ENCODE results near the gene CCN5. TPM values are rescaled to one million over a fixed set of nuclear protein-coding genes. Genes with fewer than 3 reads are reported as not detected.
"Not testable (repeated sequence)": the region's sequence is repeated elsewhere in the genome, so short reads cannot be mapped to it uniquely, and the experiment has no call there.

The CCN5 gene
- total RNA-seq, 1 donor from 2014 or later: 377 TPM

DNA sequence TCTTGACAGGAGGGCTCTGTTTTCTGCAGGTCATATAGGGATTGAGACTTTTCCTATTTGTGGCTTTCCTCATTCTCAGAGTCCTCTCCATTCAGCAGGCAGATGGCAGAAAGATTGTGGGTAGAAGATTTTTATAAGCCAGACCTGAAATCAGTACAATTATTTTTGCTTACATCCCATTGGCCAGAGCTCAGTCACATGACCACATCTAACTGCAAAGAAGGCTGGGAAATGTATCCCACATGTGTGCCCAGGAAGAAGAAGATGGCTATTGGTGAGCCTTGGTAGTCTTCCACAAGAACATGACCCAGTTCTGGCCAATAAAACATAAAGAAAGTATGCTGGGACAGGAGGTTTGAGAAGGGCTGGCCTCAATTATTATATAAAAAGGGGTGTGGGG is 21.5 kb upstream of the CCN5 start:
- H3K9me3 ChIP-seq: no peaks in the 10 kb centered on the region
- peak overlapping the region; percentile 92 to 94 for H3K27ac ChIP-seq
- H3K27me3 ChIP-seq: no peaks in the 10 kb centered on the region
- DNase-seq (ENCODE audit: low spot score in 2 of 2): no peak
- H3K4me3 ChIP-seq: no peak overlapping the region
- H3K4me1 ChIP-seq: peaks cover 14 to 54% of the 10 kb centered on the region in 2 donors
- intact Hi-C loops (cut with DNase I): loop anchor here (2.0 to 10.0 kb wide), 2 partner anchors 27 to 509 kb away; partner anchors contain the start of gene JPH2
- no peaks in the 10 kb centered on the region for H3K36me3 ChIP-seq
- TF ChIP-seq, protein P1, sequence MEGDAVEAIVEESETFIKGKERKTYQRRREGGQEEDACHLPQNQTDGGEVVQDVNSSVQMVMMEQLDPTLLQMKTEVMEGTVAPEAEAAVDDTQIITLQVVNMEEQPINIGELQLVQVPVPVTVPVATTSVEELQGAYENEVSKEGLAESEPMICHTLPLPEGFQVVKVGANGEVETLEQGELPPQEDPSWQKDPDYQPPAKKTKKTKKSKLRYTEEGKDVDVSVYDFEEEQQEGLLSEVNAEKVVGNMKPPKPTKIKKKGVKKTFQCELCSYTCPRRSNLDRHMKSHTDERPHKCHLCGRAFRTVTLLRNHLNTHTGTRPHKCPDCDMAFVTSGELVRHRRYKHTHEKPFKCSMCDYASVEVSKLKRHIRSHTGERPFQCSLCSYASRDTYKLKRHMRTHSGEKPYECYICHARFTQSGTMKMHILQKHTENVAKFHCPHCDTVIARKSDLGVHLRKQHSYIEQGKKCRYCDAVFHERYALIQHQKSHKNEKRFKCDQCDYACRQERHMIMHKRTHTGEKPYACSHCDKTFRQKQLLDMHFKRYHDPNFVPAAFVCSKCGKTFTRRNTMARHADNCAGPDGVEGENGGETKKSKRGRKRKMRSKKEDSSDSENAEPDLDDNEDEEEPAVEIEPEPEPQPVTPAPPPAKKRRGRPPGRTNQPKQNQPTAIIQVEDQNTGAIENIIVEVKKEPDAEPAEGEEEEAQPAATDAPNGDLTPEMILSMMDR (IDR thresholded peaks at IDR 0.05): no peak

DNA sequence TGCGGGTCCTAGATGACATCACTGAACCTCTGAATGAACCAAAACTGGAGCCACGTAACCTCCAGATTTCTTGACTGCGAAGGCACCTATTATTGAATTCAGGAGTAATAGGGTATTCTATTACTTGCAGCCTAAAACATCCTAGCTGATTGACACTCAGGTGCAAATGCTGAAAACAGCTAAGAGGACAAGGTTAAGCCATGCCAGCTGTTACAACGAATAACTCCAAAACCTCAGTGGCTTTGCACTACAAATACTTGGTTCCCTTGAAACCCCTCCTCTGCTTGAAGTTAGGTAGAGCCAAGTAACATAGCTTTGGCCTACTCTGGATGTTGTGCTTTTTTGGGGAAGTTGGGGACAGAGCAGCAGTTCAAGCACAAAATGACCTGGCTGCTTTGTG is 21.0 kb upstream of the CCN5 start:
- TF ChIP-seq, protein P1 (IDR thresholded peaks at IDR 0.05): no peak
- peaks cover 14 to 54% of the 10 kb centered on the region in 2 donors for H3K4me1 ChIP-seq

DNA sequence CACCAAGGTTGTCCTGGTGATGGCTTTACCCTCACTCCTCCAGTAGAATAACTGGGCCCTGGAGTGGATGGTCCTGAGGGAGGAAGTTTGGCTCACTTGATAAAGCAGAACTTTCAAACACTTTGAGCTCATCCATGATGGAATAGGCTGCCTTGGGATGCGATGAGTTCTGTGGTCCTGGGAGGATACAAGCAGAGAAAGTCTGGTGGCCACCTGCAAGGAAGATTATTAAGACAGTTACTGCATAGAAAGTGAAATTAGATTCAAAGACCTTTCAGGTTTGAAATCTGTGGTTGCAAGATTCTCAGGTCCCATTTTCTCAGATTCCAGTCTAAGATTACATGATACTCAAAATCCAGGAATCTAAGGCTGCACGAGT is 19.9 kb upstream of the CCN5 start:
- intact Hi-C loops (cut with DNase I): loop anchor here (10.0 kb wide), 1 partner anchor 510 kb away; the partner anchor contains the start of gene JPH2
- Histone ChIP-seq H3K4me1 (peaks cover 14 to 54% of the 10 kb centered on the region in 2 donors), H3K36me3 (no peaks in the 10 kb centered on the region), H3K4me3 (no peak overlapping the region), H3K27ac (peak overlapping the region; percentile 92 to 94), H3K9me3 (no peaks in the 10 kb centered on the region), H3K27me3 (no peaks in the 10 kb centered on the region)
- TF ChIP-seq, protein P1 (IDR thresholded peaks at IDR 0.05): no peak
- DNase-seq (ENCODE audit: low spot score in 2 of 2): no peak

More for the DNA sequence above, 21.0 kb upstream of the CCN5 start:
- Histone ChIP-seq H3K36me3 (no peaks in the 10 kb centered on the region), H3K9me3 (no peaks in the 10 kb centered on the region), H3K27ac (peak overlapping the region; percentile 92 to 94), H3K4me3 (no peak overlapping the region), H3K27me3 (no peaks in the 10 kb centered on the region)
- no peak for DNase-seq (ENCODE audit: low spot score in 2 of 2)
- intact Hi-C loops (cut with DNase I): loop anchor here (10.0 kb wide), 1 partner anchor 509 kb away; the partner anchor contains the start of gene JPH2

DNA sequence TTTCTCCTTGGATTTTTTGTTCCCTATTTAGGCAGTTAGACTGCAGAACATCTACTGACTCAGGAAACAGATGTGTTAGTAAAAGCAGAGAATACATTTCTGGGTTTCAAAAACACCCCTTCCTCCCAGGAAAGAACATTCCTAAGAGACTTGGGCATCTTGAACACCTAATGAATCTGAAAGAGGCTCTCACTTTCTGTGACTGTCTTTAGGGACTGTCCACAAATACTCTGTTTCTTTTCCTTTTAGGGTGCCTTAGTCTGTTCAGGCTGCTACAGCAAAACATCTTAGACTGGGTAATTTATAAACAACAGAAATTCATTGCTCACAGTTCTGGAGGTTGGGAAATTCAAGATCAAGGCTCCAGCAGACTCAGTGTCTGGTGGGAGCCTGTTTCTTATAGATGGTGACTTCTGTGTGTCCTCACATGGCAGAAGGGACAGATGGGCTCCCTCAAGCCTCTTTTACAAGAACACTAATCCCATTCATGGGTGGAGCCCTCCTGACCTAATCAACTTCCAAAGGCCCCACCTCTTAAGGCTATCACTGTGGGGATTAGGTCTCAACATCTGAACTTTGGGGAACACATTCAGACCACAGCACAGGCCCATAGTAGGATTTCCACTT is 19.4 kb upstream of the CCN5 start:
- H3K27me3 ChIP-seq: no peaks in the 10 kb centered on the region
- DNase-seq (ENCODE audit: low spot score in 2 of 2): no peak
- no peaks in the 10 kb centered on the region for H3K36me3 ChIP-seq
- TF ChIP-seq, protein P1 (IDR thresholded peaks at IDR 0.05): no peak
- H3K4me3 ChIP-seq: no peak overlapping the region
- no peaks in the 10 kb centered on the region for H3K9me3 ChIP-seq
- intact Hi-C loops (cut with DNase I): loop anchor here (10.0 kb wide), 1 partner anchor 511 kb away; the partner anchor contains the start of gene JPH2
- peak overlapping the region; percentile 92 to 94 for H3K27ac ChIP-seq
- H3K4me1 ChIP-seq: peaks cover 14 to 57% of the 10 kb centered on the region in 2 donors

DNA sequence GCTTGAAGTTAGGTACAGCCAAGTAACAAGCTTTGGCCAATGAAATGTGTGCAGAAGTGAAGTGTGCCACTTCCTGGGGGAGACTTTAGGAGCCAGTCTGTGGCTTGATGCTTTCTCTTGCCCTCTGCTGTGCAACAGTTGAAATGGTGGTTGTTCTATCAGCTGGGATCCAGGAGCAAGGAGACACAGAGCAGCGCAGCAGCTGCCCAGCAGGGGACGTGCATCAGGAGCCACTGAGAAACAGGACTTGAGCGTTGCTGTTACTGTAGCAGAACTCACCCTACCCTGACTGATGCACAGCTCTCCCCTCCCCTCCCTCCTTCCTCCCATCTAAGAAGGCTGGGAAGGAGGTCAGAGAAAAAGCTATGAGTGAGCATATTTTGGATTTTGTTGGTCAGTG is 18.9 kb upstream of the CCN5 start:
- intact Hi-C loops (cut with DNase I): loop anchor here (10.0 kb wide), 1 partner anchor 512 kb away; the partner anchor contains the start of gene JPH2
- H3K36me3 ChIP-seq: no peaks in the 10 kb centered on the region
- peak overlapping the region; percentile 92 to 94 for H3K27ac ChIP-seq
- no peak for DNase-seq (ENCODE audit: low spot score in 2 of 2)
- H3K27me3 ChIP-seq: no peaks in the 10 kb centered on the region
- H3K4me1 ChIP-seq: peaks cover 10 to 57% of the 10 kb centered on the region in 2 donors
- H3K4me3 ChIP-seq: no peak overlapping the region
- TF ChIP-seq, protein P1 (IDR thresholded peaks at IDR 0.05): no peak
- no peaks in the 10 kb centered on the region for H3K9me3 ChIP-seq

DNA sequence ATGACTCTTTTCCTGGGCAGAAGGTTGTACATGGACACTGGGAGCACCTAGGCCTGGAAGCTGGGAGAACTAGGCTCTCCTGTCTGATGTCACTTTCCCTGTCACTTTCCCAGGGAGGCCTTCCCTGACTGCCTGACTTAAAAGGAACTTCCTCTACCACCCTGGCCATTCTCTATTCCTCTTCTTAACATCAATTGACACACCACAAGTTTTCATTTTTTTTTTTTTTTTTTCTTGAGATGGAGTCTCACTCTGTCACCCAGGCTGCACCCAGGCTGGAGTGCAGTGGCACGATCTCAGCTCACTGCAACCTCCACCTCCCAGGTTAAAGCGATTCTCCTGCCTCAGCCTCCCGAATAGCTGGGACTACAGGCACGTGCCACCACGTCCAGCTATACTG is 18.1 kb upstream of the CCN5 start:
- Histone ChIP-seq H3K4me1 (peaks cover 5 to 59% of the 10 kb centered on the region in 2 donors), H3K27ac (peak overlapping the region; percentile 92 to 94)
- DNase-seq (ENCODE audit: low spot score in 2 of 2); H3K36me3 ChIP-seq; H3K27me3 ChIP-seq; H3K4me3 ChIP-seq; H3K9me3 ChIP-seq: not testable (repeated sequence)
- intact Hi-C loops (cut with DNase I): loop anchor here (10.0 kb wide), 1 partner anchor 512 kb away; the partner anchor contains the start of gene JPH2
